OCI-LY7 (cell line): ENCODE measurements around the gene TRIM72. TPM values are rescaled to one million over a fixed set of nuclear protein-coding genes. Genes with fewer than 3 reads are reported as not detected.

Source experiments
- BruUV-seq: library from RNA; stranded (reverse); fragments of 400-500 nt; replicated peaks from 2 replicates; lab custom pipeline; 2021; lab: Mats Ljungman, UMichigan
- CTCF ChIA-PET: fragments of 300-600 bp; sonication (Branson Sonifier 250); formaldehyde crosslinking; loops from one replicate; lab custom pipeline; 2022; ENCODE audit warnings: antibody characterized with exemption; ENCODE audit not compliant: unreplicated experiment; lab: Charles Lee
- POLR2A ChIA-PET: fragments of 300-600 bp; sonication (Branson Sonifier 250); formaldehyde crosslinking; loops from one replicate; lab custom pipeline; 2022; ENCODE audit warnings: antibody characterized with exemption; lab: Charles Lee
- DNase-seq: peaks from one replicate; pipeline ENCODE4 v3.0.0-alpha.2; 2015; ENCODE audit warnings: low spot score
- H2AFZ ChIP-seq: fragments of 200-600 bp; sonication (generic), shearing (Covaris generic); 2 replicates; pipeline ENCODE4 v1.6.1; 2014; ENCODE audit warnings: mild to moderate bottlenecking, antibody characterized with exemption, low read length, moderate library complexity
- H3K27ac ChIP-seq: fragments of 200-600 bp; sonication (generic); 2 replicates; pipeline ENCODE4 v1.5.1; 2014; ENCODE audit warnings: mixed run types, low read depth, mild to moderate bottlenecking, moderate library complexity, low read length, inconsistent platforms; ENCODE audit not compliant: poor library complexity, severe bottlenecking
- H3K36me3 ChIP-seq: fragments of 200-600 bp; sonication (generic); 2 replicates; pipeline ENCODE4 v1.6.1; 2014; ENCODE audit warnings: mild to moderate bottlenecking, antibody characterized with exemption, low read length, moderate library complexity, mixed read lengths; ENCODE audit not compliant: insufficient read depth
- H3K4me1 ChIP-seq: fragments of 200-600 bp; sonication (generic); 2 replicates; pipeline ENCODE4 v1.5.1; 2014; ENCODE audit warnings: mild to moderate bottlenecking, low read length; ENCODE audit not compliant: insufficient read depth, poor library complexity, severe bottlenecking
- H3K4me2 ChIP-seq: fragments of 200-600 bp; sonication (generic); 2 replicates; pipeline ENCODE4 v1.6.1; 2014; ENCODE audit warnings: mild to moderate bottlenecking, low read length
- H3K4me3 ChIP-seq: fragments of 200-600 bp; sonication (generic); 2 replicates; pipeline ENCODE4 v1.5.1; 2014; ENCODE audit warnings: mild to moderate bottlenecking, low read depth, low read length; ENCODE audit not compliant: poor library complexity, severe bottlenecking
- H3K79me2 ChIP-seq: fragments of 200-600 bp; sonication (generic); 2 replicates; pipeline ENCODE4 v1.6.1; 2016; ENCODE audit warnings: low read depth, mild to moderate bottlenecking, low read length, moderate library complexity, mixed read lengths; ENCODE audit not compliant: insufficient read depth
- H3K9me2 ChIP-seq: fragments of 200-600 bp; sonication (generic); 2 replicates; pipeline ENCODE4 v1.6.1; 2016; ENCODE audit warnings: mild to moderate bottlenecking, low read length, mixed read lengths; ENCODE audit not compliant: insufficient read depth
- H3K9me3 ChIP-seq: fragments of 200-600 bp; sonication (generic); 2 replicates; pipeline ENCODE4 v1.6.1; 2014; ENCODE audit warnings: mild to moderate bottlenecking, mixed run types, low read length, mixed read lengths
- H4K20me1 ChIP-seq: fragments of 200-600 bp; sonication (generic); 2 replicates; pipeline ENCODE4 v1.6.1; 2014; ENCODE audit warnings: mild to moderate bottlenecking, antibody characterized with exemption, low read length, moderate library complexity, mixed read lengths; ENCODE audit not compliant: insufficient read depth
- CTCF ChIP-seq: fragments of 200-600 bp; sonication (generic); conservative IDR thresholded peaks from 2 replicates; pipeline ENCODE4 v1.5.1; 2014; ENCODE audit warnings: mild to moderate bottlenecking, antibody characterized with exemption, low read length, moderate library complexity, mixed read lengths
- EZH2phosphoT487 ChIP-seq: fragments of 200-600 bp; sonication (generic); IDR thresholded peaks from 2 replicates; pipeline ENCODE4 v1.6.1; 2018; ENCODE audit warnings: low read depth, borderline replicate concordance, mild to moderate bottlenecking, mixed run types, antibody characterized with exemption, low read length, moderate library complexity, mixed read lengths
- intact Hi-C: fragments of 100-400 bp; cut with micrococcal nuclease; formaldehyde crosslinking; loops from one replicate; pipeline ENCODE4 v1.10.0; 2022; ENCODE audit not compliant: unreplicated experiment
- total RNA-seq, 2 experiments: library from RNA; depleted of rRNA in 1 of 2; stranded (reverse); fragments of >200 nt in 1 of 2; shearing (Covaris generic) in 1 of 2; gene quantifications; 2 replicates each; pipeline ENCODE4 v1.2.3, GENCODE V29; 2014 to 2022

Gene TRIM72
- total RNA-seq, 2 experiments from 2014 or later = 0.13 to 1.1 TPM

- no peak overlapping the region for H3K27ac ChIP-seq
- intact Hi-C loops = no loop called here
- no peak overlapping the region for H3K4me2 ChIP-seq
- no peaks in the 10 kb centered on the region for H4K20me1 ChIP-seq
- no peak for TF ChIP-seq EZH2phosphoT487
- no peak for TF ChIP-seq CTCF
- no peak overlapping the region for H2AFZ ChIP-seq
- H3K4me3 ChIP-seq = no peak overlapping the region
- CTCF ChIA-PET = no interaction called here
- POLR2A ChIA-PET = no interaction called here
- no peaks in the 10 kb centered on the region for H3K9me2 ChIP-seq
- BruUV-seq = no TSS peak
- H3K9me3 ChIP-seq = no peaks in the 10 kb centered on the region
- H3K79me2 ChIP-seq = no peaks in the 10 kb centered on the region
- H3K4me1 ChIP-seq = no peaks in the 10 kb centered on the region
- H3K36me3 ChIP-seq = no peaks in the 10 kb centered on the region
- no peak for DNase-seq
These were observed 56.9 kb downstream of the TRIM72 start for GRCh38 chr16:31270795-31271194.

- Histone ChIP-seq H3K4me1 (no peaks in the 10 kb centered on the region), H3K4me3 (no peak overlapping the region), H4K20me1 (no peaks in the 10 kb centered on the region), H3K4me2 (no peak overlapping the region), H3K36me3 (no peaks in the 10 kb centered on the region), H3K9me3 (no peaks in the 10 kb centered on the region), H3K79me2 (no peaks in the 10 kb centered on the region), H3K9me2 (no peaks in the 10 kb centered on the region), H3K27ac (no peak overlapping the region), H2AFZ (no peak overlapping the region)
- CTCF ChIA-PET = no interaction called here
- TF ChIP-seq EZH2phosphoT487 = no peak
- TF ChIP-seq CTCF = no peak
- BruUV-seq = no TSS peak
- POLR2A ChIA-PET = no interaction called here
- intact Hi-C loops = no loop called here
- DNase-seq = no peak
These were observed 57.8 kb downstream of the TRIM72 start for GRCh38 chr16:31271621-31272190.

GRCh38 chr16:31273187-31273586 is 59.3 kb downstream of the TRIM72 start:
- no peak overlapping the region for H3K4me2 ChIP-seq
- no peaks in the 10 kb centered on the region for H4K20me1 ChIP-seq
- no TSS peak for BruUV-seq
- no peaks in the 10 kb centered on the region for H3K4me1 ChIP-seq
- H3K4me3 ChIP-seq = no peak overlapping the region
- intact Hi-C loops = no loop called here
- POLR2A ChIA-PET = interaction anchor here (1.1 kb wide), 2 partner anchors 30 to 204 kb away, joined by 3 to 6 read pairs; no protein-coding TSS in a partner anchor
- no peaks in the 10 kb centered on the region for H3K9me3 ChIP-seq
- no peaks in the 10 kb centered on the region for H3K79me2 ChIP-seq
- no peak for DNase-seq
- H3K9me2 ChIP-seq = no peaks in the 10 kb centered on the region
- no peak for TF ChIP-seq EZH2phosphoT487
- TF ChIP-seq CTCF = no peak
- H2AFZ ChIP-seq = no peak overlapping the region
- H3K36me3 ChIP-seq = no peaks in the 10 kb centered on the region
- no peak overlapping the region for H3K27ac ChIP-seq
- CTCF ChIA-PET = no interaction called here
